Activated naive CD8-positive, alpha-beta T cell (primary cell): ENCODE measurements around the gene CACNA1H.

Experiments
- H3K27ac Mint-ChIP-seq: one replicate; pipeline ENCODE4 v1.8.0; 2021; ENCODE audit warnings: mixed read lengths
- H3K27me3 Mint-ChIP-seq: one replicate; pipeline ENCODE4 v1.8.0; 2021; ENCODE audit warnings: mixed read lengths
- H3K36me3 Mint-ChIP-seq: one replicate; pipeline ENCODE4 v1.8.0; 2021; ENCODE audit warnings: mixed read lengths
- H3K4me1 Mint-ChIP-seq: one replicate; pipeline ENCODE4 v1.8.0; 2021; ENCODE audit warnings: low read depth, mixed read lengths
- H3K4me3 Mint-ChIP-seq: one replicate; pipeline ENCODE4 v1.8.0; 2021; ENCODE audit warnings: mild to moderate bottlenecking, mixed read lengths
- H3K9me3 Mint-ChIP-seq: one replicate; pipeline ENCODE4 v1.8.0; 2021; ENCODE audit warnings: low read depth, mixed read lengths

CACNA1H gene

DNA sequence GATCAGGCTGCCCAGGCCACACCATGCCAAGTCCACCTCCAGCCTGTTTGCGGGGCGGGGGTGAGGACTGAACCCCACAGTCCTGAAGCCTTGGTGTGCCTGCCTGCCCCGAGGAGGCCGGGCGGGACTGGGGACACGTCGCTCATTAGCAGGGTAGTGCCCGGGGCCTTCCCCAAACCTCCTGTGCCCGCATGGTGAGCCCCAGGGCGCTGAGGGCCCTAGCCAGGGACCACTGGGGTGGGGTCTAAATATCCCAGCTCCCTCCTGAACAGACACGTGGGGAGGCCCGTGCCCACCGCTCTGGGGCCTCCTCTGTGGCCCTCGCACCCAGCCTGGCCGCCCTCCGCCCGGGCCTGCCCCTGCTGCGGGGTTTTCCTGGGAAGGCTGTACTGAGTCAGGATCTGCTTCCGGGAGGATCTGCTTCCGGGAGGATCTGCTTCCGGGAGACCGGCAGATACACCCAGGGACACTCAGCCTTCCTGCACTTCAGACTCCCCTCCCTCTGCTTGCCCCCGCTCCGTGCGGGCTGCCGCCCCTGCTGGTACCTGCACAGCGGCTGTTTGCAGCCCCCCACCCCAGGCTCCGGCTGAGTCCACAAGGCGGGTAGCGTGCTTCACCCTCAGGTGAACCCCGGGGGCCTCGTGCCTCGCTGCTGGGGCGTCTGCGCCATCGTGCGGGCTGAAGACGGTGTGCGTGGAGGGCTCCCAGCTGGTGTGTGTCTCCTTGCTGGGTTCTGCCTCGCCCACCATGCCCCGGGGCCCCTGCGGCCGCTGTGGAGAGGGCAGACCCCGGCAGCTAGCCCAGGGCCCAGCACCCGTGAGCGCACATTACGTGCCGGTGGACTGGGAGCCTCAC, 23.6 kb upstream of the CACNA1H start:
- Mint-ChIP-seq H3K27me3 (no peaks in the 10 kb centered on the region), H3K4me1 (no peaks in the 10 kb centered on the region), H3K4me3 (no peak overlapping the region), H3K36me3 (no peaks in the 10 kb centered on the region), H3K9me3 (no peaks in the 10 kb centered on the region), H3K27ac (no peak overlapping the region)

DNA sequence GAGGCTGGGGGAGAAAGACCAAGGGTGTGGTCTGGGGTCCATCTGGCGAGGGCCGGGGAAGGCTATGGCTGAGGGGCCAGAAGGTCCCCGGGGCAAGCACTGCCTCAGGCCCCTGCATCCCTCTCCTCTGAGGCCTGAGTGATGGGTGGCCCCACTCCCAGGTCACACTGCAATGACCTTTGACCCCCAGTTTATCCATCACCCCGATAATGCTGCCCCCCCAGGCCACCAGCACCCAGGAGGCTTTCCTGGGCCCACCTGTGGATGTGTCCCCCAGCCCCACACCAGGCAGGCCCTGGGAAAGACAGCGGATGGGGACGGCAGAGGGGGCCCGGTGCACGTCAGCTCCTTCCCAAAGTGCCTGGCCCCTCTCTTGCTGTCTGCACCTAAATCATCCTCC, 22.5 kb upstream of the CACNA1H start:
- H3K4me1 Mint-ChIP-seq: no peaks in the 10 kb centered on the region
- H3K27ac Mint-ChIP-seq: no peak overlapping the region

DNA sequence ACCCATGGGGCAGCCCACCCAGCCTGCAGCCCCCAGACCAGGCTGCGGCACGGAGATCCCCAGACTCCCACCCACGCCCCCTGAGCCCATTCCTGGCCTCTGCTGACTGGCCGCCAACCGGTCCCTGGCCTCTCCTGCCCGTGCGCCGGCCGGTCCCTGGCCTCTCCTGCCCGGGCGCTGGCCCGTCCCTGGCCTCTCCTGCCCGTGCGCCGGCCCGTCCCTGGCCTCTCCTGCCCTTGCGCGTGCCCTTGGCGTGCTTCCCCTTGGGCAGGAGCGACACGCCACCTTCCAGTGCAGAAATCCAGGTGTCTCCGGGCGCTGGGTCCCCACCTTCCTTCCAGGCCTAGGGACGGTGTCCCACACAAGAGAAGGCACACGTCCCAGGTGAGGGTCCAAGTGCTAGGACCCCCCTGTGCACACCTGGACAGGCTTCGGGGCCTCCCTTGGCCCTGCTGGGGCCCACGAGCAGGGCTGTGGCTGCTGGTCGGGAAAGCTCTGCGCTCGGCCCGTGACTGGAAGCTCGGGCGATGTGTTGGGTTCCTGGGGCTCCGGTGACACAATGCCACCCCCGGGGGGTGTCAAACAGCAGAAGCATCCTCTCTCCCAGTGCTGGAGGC, 21.4 kb upstream of the CACNA1H start:
- H3K9me3 Mint-ChIP-seq: no peaks in the 10 kb centered on the region
- H3K36me3 Mint-ChIP-seq: no peaks in the 10 kb centered on the region
- no peaks in the 10 kb centered on the region for H3K27me3 Mint-ChIP-seq
- H3K4me3 Mint-ChIP-seq: no peak overlapping the region
- H3K27ac Mint-ChIP-seq: no peak overlapping the region
- H3K4me1 Mint-ChIP-seq: no peaks in the 10 kb centered on the region

More for the DNA sequence above, 22.5 kb upstream of the CACNA1H start:
- Mint-ChIP-seq H3K27me3 (no peaks in the 10 kb centered on the region), H3K4me3 (no peak overlapping the region), H3K9me3 (no peaks in the 10 kb centered on the region), H3K36me3 (no peaks in the 10 kb centered on the region)

DNA sequence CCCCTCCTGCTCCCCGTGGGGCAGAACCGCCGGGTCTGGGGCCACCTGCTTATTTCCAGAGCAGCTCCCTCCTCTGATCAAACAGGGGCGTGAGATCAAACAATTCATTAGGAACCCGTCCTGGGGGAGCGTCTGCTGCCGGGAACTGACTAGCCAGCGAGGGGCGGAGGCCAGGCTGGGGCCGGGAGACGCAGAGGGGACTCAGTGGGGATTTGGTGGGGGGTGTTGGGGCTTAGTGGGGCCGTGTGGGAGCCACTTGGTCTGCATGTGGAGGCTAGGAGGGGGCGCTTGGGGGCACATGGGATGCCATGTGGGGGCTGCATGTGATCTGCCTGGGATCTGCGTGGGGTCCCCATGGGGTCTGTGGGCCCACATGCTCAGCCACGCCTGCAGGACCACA, 20.5 kb upstream of the CACNA1H start:
- H3K9me3 Mint-ChIP-seq: no peaks in the 10 kb centered on the region

DNA sequence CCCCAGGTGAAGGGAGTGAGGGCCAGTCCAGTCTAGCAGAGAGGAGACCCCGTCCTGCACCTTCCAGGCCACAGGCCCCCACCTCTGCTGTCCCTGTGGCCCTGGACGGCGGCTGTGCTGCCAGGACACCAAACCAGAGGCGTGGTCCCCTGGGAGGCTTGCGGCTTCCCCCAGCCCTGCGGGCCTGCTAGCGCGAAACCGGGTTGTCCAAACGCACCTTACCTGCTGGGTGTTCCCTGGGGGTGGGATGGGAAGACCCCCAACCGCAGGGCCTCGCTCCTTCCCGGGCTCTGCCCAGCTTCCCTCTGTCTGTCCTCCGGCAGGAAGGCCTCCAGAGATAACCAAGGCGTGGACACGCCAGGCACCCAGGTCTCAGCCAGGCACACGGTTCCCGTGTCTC, 19.6 kb upstream of the CACNA1H start:
- no peak overlapping the region for H3K27ac Mint-ChIP-seq
- no peaks in the 10 kb centered on the region for H3K36me3 Mint-ChIP-seq
- H3K4me3 Mint-ChIP-seq: no peak overlapping the region
- H3K9me3 Mint-ChIP-seq: no peaks in the 10 kb centered on the region
- no peaks in the 10 kb centered on the region for H3K27me3 Mint-ChIP-seq
- H3K4me1 Mint-ChIP-seq: no peaks in the 10 kb centered on the region

More for the DNA sequence above, 20.5 kb upstream of the CACNA1H start:
- no peaks in the 10 kb centered on the region for H3K36me3 Mint-ChIP-seq
- H3K4me1 Mint-ChIP-seq: no peaks in the 10 kb centered on the region
- no peaks in the 10 kb centered on the region for H3K27me3 Mint-ChIP-seq
- H3K27ac Mint-ChIP-seq: no peak overlapping the region
- H3K4me3 Mint-ChIP-seq: no peak overlapping the region

DNA sequence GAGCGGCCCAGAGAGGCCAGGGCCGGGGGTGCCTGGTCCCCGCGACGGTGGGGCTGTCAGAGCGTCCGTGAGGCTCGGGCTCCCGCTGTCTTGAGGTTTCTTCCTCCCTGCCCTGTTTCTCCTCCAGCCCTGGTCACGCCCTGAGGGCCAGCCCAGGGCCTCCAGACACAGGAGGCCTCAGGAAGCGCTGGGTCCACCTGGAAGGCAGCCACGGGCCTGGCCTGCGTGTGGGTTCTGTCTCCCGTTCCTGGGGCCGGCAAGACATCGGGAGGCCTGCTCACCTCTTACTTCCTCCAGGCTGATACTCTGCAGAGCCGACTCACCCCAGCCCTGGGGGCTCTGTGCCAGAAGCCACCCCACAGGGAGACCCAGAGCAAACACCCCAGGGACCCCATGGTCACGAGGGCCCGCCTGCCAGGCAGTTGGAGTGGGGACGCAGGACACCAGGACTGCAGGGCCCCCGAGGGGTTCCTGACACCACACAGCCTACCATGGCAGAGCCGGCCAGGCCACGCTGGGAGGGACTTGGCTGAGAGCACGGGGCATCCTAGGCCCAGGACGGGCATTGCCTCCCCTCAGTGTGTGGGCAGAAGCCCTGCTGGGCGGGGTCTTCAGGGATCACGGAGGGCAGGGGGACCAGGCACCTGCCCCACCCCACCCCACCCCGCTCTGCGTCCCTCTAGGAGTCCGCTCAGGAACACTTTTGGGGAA, 18.9 kb upstream of the CACNA1H start:
- H3K4me1 Mint-ChIP-seq: no peaks in the 10 kb centered on the region
- H3K9me3 Mint-ChIP-seq: no peaks in the 10 kb centered on the region
- no peak overlapping the region for H3K4me3 Mint-ChIP-seq
- H3K36me3 Mint-ChIP-seq: no peaks in the 10 kb centered on the region
- H3K27me3 Mint-ChIP-seq: no peaks in the 10 kb centered on the region
- no peak overlapping the region for H3K27ac Mint-ChIP-seq

DNA sequence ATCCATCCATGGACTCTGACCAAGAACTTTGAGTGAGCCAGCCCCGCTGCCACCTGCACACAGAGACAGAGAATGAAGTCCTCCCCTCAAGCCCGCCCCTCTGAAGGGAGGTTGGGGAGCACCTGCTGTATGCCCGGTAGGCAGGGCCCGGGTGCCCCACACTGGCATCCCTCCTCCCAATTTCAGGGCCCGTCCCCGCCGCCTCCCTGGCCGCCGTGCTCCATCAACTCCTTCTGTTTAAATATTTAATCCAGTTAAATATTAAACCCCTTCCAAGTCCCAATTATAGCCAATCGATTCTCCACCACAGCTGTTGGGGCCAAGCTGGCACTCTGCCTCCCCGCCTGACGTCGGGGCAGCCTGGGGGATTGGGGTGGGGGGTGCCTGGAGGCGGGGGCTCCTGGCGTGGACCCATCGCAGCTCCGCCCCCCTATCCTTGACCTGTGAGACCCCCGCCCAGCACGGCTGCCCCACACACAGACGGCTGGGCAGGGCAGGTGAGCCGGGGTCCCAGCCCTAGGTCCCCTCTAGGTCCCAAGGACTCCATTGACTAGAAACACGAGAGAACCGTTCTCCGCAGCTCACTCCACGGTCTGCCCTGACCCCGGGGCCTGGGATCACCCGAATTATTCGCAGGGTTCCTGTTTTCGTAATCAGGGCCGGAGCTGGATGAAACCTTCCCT, 18.0 kb upstream of the CACNA1H start:
- H3K9me3 Mint-ChIP-seq: no peaks in the 10 kb centered on the region
- no peaks in the 10 kb centered on the region for H3K36me3 Mint-ChIP-seq
- H3K4me3 Mint-ChIP-seq: no peak overlapping the region
- no peaks in the 10 kb centered on the region for H3K27me3 Mint-ChIP-seq
- no peaks in the 10 kb centered on the region for H3K4me1 Mint-ChIP-seq
- H3K27ac Mint-ChIP-seq: no peak overlapping the region

DNA sequence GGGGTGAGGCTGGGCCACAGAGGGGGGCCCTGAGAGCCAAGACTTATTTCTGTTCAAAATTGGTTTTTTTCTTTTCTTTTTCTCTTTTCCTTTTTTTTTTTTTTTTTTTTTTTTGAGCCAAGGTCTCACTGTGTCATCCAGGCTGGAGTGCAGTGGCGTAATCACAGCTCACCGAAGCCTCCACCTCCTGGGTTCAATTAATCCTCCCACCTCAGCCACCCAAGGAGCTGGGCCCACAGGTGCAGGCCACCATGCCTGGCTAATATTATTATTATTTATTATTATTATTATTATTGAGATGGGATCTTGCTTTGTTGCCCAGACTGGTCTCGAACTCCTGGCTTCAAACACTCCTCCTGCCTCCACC, 17.5 kb upstream of the CACNA1H start:
- Mint-ChIP-seq H3K9me3 (no peaks in the 10 kb centered on the region), H3K4me1 (no peaks in the 10 kb centered on the region), H3K36me3 (no peaks in the 10 kb centered on the region), H3K4me3 (no peak overlapping the region), H3K27me3 (no peaks in the 10 kb centered on the region), H3K27ac (no peak overlapping the region)

DNA sequence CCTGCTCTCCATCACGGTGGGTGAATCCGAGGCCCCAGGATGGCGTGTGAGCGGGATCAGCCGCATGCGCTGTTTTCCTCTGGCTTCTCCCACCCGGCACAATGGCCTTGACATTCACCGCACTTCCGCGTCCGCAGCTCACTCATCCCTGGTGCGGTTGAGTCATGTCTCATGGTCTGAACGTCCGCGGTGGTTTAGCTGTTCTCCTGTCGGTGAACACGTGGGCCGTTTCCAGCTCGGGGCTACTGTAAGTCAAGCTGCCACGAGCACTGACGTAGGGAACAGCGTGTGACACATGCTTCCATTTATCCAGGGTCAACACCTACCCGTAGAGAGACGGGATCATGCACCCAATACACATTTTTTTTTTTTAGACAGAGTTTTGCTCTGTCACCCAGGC, 15.3 kb upstream of the CACNA1H start:
- Mint-ChIP-seq H3K27me3 (no peaks in the 10 kb centered on the region), H3K9me3 (no peaks in the 10 kb centered on the region), H3K4me3 (no peak overlapping the region), H3K4me1 (peaks cover 3% of the 10 kb centered on the region), H3K36me3 (no peaks in the 10 kb centered on the region), H3K27ac (no peak overlapping the region)

DNA sequence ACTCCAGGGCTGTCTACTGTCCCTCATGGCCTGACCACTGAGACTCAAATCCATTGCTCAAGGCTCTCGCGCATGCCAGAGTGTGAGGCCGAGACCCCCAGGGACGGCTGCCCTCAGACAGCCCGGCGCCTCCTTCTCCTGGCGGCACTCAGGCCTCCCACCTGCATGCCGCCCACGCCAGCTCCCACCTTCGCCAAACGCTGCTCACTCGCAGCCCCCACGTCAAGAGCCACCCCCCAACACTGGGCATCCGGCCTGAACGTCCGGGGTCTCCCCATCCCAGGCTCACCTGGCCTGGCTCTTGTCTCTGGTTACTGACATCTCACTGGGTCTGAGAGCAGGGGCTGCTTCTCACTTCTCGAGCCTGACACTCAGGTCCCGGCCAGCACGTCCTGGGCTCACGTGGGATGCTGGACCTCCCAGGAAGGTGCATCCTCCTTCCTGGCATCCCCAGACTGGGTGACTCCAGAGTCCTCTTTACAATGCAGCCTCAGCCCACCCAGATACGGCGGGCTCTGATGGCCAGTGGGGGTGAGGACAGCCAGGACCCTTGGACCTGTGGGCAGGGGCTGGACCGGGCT, 12.2 kb upstream of the CACNA1H start:
- H3K4me1 Mint-ChIP-seq: peaks cover 3% of the 10 kb centered on the region
- H3K27me3 Mint-ChIP-seq: no peaks in the 10 kb centered on the region
- H3K4me3 Mint-ChIP-seq: no peak overlapping the region
- no peaks in the 10 kb centered on the region for H3K36me3 Mint-ChIP-seq
- no peaks in the 10 kb centered on the region for H3K9me3 Mint-ChIP-seq
- no peak overlapping the region for H3K27ac Mint-ChIP-seq

DNA sequence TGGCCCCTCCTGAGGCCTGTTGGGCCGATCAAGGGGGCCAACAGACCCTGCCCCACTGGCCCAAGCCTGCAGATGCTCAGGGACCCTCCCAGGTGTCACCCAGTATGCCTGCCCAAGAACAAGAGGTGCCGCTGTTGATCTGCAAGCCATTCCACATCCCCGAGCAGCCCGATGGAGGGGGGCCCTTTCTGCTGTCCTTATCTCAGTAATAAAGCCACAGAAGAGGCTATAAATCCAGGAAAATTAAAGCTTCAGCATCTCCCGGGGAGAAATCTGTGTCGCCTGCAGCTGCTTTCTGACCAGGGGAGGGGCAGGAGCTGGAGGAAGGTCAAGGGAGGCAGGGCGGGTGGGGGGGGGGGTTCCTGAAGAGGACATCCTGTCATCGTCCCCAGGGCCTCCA, 11.7 kb upstream of the CACNA1H start:
- no peaks in the 10 kb centered on the region for H3K27me3 Mint-ChIP-seq
- H3K36me3 Mint-ChIP-seq: no peaks in the 10 kb centered on the region

DNA sequence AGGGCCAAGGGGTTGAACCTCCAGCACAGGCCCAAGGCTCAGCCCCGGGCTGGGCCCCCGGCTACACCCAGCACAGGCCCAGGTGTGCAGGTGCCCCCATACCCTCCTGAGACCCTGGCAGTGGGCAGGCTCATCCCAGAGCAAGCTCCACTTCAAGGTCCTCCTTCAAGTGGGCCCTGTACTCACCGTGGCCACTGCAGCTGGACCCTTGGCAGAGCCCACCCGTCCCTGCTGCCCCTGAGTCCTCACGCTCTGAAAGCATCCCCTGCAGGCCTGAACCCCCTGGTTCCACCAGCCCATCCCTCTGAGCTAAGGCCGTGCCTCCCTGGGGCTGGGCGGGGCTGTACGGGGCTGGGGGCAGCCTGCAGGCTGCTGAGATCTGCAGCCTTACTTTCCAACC, 11.2 kb upstream of the CACNA1H start:
- H3K36me3 Mint-ChIP-seq: no peaks in the 10 kb centered on the region
- H3K27ac Mint-ChIP-seq: no peak overlapping the region
- no peaks in the 10 kb centered on the region for H3K27me3 Mint-ChIP-seq
- H3K4me3 Mint-ChIP-seq: no peak overlapping the region
- peaks cover 3% of the 10 kb centered on the region for H3K4me1 Mint-ChIP-seq
- no peaks in the 10 kb centered on the region for H3K9me3 Mint-ChIP-seq

More for the DNA sequence above, 11.7 kb upstream of the CACNA1H start:
- no peak overlapping the region for H3K27ac Mint-ChIP-seq
- H3K4me1 Mint-ChIP-seq: peaks cover 3% of the 10 kb centered on the region
- H3K9me3 Mint-ChIP-seq: no peaks in the 10 kb centered on the region
- H3K4me3 Mint-ChIP-seq: no peak overlapping the region

DNA sequence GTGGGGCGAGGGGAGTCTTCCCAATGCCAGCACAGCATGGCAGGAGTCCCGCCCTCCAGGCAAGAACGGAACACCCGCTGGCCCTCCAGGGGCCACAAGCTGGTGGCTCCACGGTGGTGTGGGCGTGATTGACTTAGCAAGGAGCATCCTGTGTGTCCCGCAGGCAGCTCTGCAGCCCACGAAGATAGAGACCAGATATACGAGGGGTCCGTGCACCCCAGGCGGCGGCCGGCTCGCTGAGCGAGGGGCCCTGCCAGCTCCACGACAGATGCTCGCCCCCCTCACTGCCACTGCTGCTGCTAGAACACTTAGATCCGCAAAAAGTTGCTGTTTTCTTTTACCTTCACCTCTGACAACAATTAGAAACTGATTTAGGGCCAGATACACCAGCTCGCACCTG, 10.0 kb upstream of the CACNA1H start:
- no peaks in the 10 kb centered on the region for H3K9me3 Mint-ChIP-seq

DNA sequence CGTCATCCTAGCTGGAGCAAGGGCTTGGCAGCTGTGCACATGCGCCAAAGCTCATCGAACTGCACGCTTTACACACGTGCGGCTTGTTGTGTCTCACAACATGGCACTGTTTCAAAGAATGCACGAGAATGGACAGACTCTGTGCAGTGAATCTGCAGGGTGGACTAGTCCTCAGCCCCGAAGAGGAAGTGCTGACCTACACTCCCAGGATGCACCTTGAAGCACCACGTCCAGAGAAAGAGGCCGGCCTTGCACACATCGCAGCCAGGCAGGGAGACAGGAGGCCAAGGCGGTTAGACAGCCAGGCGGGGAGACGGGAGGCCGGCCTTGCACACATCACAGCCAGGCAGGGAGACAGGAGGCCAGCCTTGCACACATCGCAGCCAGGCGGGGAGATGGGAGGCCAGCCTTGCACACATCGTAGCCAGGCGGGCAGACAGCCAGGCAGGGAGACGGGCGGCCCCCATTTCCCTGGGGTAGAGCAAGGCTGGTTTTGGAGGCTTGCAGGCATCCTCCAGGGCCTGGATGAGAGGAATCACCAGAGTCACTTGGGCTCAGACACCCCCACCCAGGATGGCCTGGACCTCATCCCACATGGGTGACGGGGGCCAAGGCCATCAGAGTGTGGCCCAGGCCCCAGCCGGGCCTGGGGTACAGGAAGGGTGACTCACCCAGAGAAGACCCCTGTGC, 9.0 kb upstream of the CACNA1H start:
- no peak overlapping the region for H3K4me3 Mint-ChIP-seq
- H3K36me3 Mint-ChIP-seq: no peaks in the 10 kb centered on the region
- H3K9me3 Mint-ChIP-seq: no peaks in the 10 kb centered on the region
- H3K4me1 Mint-ChIP-seq: peaks cover 3% of the 10 kb centered on the region
- no peaks in the 10 kb centered on the region for H3K27me3 Mint-ChIP-seq
- no peak overlapping the region for H3K27ac Mint-ChIP-seq

More for the DNA sequence above, 10.0 kb upstream of the CACNA1H start:
- H3K36me3 Mint-ChIP-seq: no peaks in the 10 kb centered on the region
- H3K27me3 Mint-ChIP-seq: no peaks in the 10 kb centered on the region
- H3K4me3 Mint-ChIP-seq: no peak overlapping the region
- H3K27ac Mint-ChIP-seq: no peak overlapping the region
- H3K4me1 Mint-ChIP-seq: peaks cover 3% of the 10 kb centered on the region
